GM18505 (cell line): Measurements from ENCODE around the gene CSF3R.

Source experiments
- ATAC-seq: cut with Tn5 transposase; IDR thresholded peaks from one replicate; pipeline ENCODE4 v1.9.1; 2021; ENCODE audit not compliant: unreplicated experiment
- POLR2A ChIP-seq: IDR thresholded peaks from 4 replicates; pipeline ENCODE4 v1.6.1; 2011; ENCODE audit warnings: borderline replicate concordance; ENCODE audit not compliant: insufficient read depth, insufficient read length; ENCODE audit errors: extremely low read depth

CSF3R gene

GRCh38 chr1:36450270-36450918 lies 32.3 kb downstream of the CSF3R start, which contains the start of gene OSCP1:
Gene OSCP1 (minus strand): TSS chr1:36450451. CDS start chr1:36450369, 82 bp downstream.
- ATAC-seq = peak; percentile 95
- TF ChIP-seq POLR2A = peak; percentile 92

GRCh38 chr1:36448530-36449056 lies 34.1 kb downstream of the CSF3R start:
- TF ChIP-seq POLR2A = no peak
- ATAC-seq = no peak

- no peak for TF ChIP-seq POLR2A
- no peak for ATAC-seq
Measured at GRCh38 chr1:36447450-36447849, 35.3 kb downstream of the CSF3R start.

- no peak for TF ChIP-seq POLR2A
- no peak for ATAC-seq
Measured at GRCh38 chr1:36446746-36447145, 36.0 kb downstream of the CSF3R start.

- no peak for TF ChIP-seq POLR2A
- no peak for ATAC-seq
Measured at GRCh38 chr1:36446271-36446670, 36.4 kb downstream of the CSF3R start.

GRCh38 chr1:36443297-36443696 lies 39.4 kb downstream of the CSF3R start:
- no peak for TF ChIP-seq POLR2A

GRCh38 chr1:36442337-36442736 lies 40.4 kb downstream of the CSF3R start:
- TF ChIP-seq POLR2A = no peak
- ATAC-seq = no peak

More at GRCh38 chr1:36443297-36443696, 39.4 kb downstream of the CSF3R start:
- ATAC-seq = no peak

- no peak for TF ChIP-seq POLR2A
- ATAC-seq = no peak
Measured at GRCh38 chr1:36440646-36441045, 42.1 kb downstream of the CSF3R start.

GRCh38 chr1:36440044-36440443 lies 42.7 kb downstream of the CSF3R start:
- ATAC-seq = no peak
- no peak for TF ChIP-seq POLR2A

- no peak for TF ChIP-seq POLR2A
- no peak for ATAC-seq
Measured at GRCh38 chr1:36438715-36439114, 44.0 kb downstream of the CSF3R start.

- ATAC-seq = no peak
- TF ChIP-seq POLR2A = no peak
Measured at GRCh38 chr1:36436821-36437220, 45.9 kb downstream of the CSF3R start.

GRCh38 chr1:36433102-36433501 lies 49.6 kb downstream of the CSF3R start:
- no peak for TF ChIP-seq POLR2A
- ATAC-seq = no peak

GRCh38 chr1:36432616-36433015 lies 50.1 kb downstream of the CSF3R start:
- no peak for ATAC-seq
- no peak for TF ChIP-seq POLR2A

- TF ChIP-seq POLR2A = no peak
- no peak for ATAC-seq
Measured at GRCh38 chr1:36425791-36426190, 56.9 kb downstream of the CSF3R start.
